Left ventricle myocardium inferior (tissue), 1 donor: ENCODE measurements around the gene CYFIP1. TPM values are rescaled to one million over a fixed set of nuclear protein-coding genes. Genes with fewer than 3 reads are reported as not detected.

Source experiments
- DNase-seq: peaks from one replicate; pipeline ENCODE4 v3.0.0-alpha.2; 2020
- H3K27ac ChIP-seq: fragments of 200-600 bp; replicated peaks from 2 replicates; pipeline ENCODE4 v1.8.0; 2021
- H3K27me3 ChIP-seq: fragments of 200-600 bp; 2 replicates; pipeline ENCODE4 v1.8.0; 2021; ENCODE audit warnings: low read depth
- H3K36me3 ChIP-seq: fragments of 200-600 bp; 2 replicates; pipeline ENCODE4 v1.8.0; 2021
- H3K4me1 ChIP-seq: fragments of 200-600 bp; 2 replicates; pipeline ENCODE4 v1.8.0; 2021
- H3K4me3 ChIP-seq: fragments of 200-600 bp; 2 replicates; pipeline ENCODE4 v1.8.0; 2021; ENCODE audit warnings: mild to moderate bottlenecking, moderate library complexity
- H3K9me3 ChIP-seq: fragments of 200-600 bp; replicated peaks from 2 replicates; pipeline ENCODE4 v1.8.0; 2021
- CTCF ChIP-seq: fragments of 200-600 bp; IDR thresholded peaks from 2 replicates; pipeline ENCODE4 v1.8.0; 2021; ENCODE audit warnings: antibody characterized with exemption, mild to moderate bottlenecking, borderline replicate concordance
- intact Hi-C: fragments of 100-400 bp; cut with micrococcal nuclease; formaldehyde crosslinking; loops from one replicate; pipeline ENCODE4 v1.11.0; 2022
- total RNA-seq: library from RNA; stranded (reverse); fragmentation: NEBNext Ultra II Directional; extraction: Animal tissue kit (Norgen Biotek cat#: 25700); gene quantifications from one replicate; pipeline ENCODE4 v1.2.1, GENCODE V29; 2021
- donor health status: DM: no; HTN: yes; CAD: no; lungs with severe emphysema.

CYFIP1 gene
- total RNA-seq, 1 donor from 2014 or later: 24.1 TPM

- intact Hi-C loops: no loop called here
- no peaks in the 10 kb centered on the region for H3K27me3 ChIP-seq
- TF ChIP-seq CTCF: no peak
- H3K4me3 ChIP-seq: no peak overlapping the region
- H3K9me3 ChIP-seq: no peaks in the 10 kb centered on the region
- DNase-seq: no peak
- peaks cover 12% of the 10 kb centered on the region for H3K4me1 ChIP-seq
- H3K36me3 ChIP-seq: peaks cover 98% of the 10 kb centered on the region
- peak overlapping the region; percentile 45 for H3K27ac ChIP-seq
Observed at GRCh38 chr15:22871481-22872086, 108.6 kb downstream of the CYFIP1 start.

GRCh38 chr15:22870865-22871264 is 109.3 kb downstream of the CYFIP1 start:
- Histone ChIP-seq H3K9me3 (no peaks in the 10 kb centered on the region), H3K27ac (no peak overlapping the region), H3K36me3 (peaks cover 98% of the 10 kb centered on the region), H3K4me3 (no peak overlapping the region), H3K4me1 (peaks cover 12% of the 10 kb centered on the region), H3K27me3 (no peaks in the 10 kb centered on the region)
- TF ChIP-seq CTCF: no peak
- intact Hi-C loops: no loop called here
- DNase-seq: no peak

GRCh38 chr15:22869856-22870255 is 110.3 kb downstream of the CYFIP1 start:
- no peaks in the 10 kb centered on the region for H3K9me3 ChIP-seq
- H3K27ac ChIP-seq: no peak overlapping the region
- no peaks in the 10 kb centered on the region for H3K27me3 ChIP-seq
- peaks cover 12% of the 10 kb centered on the region for H3K4me1 ChIP-seq
- intact Hi-C loops: no loop called here
- no peak for DNase-seq
- H3K4me3 ChIP-seq: no peak overlapping the region
- TF ChIP-seq CTCF: no peak
- H3K36me3 ChIP-seq: peaks cover 94% of the 10 kb centered on the region

- H3K4me3 ChIP-seq: no peak overlapping the region
- H3K4me1 ChIP-seq: peaks cover 13% of the 10 kb centered on the region
- DNase-seq: no peak
- TF ChIP-seq CTCF: no peak
- no peak overlapping the region for H3K27ac ChIP-seq
- H3K9me3 ChIP-seq: no peaks in the 10 kb centered on the region
- no peaks in the 10 kb centered on the region for H3K27me3 ChIP-seq
- peaks cover 92% of the 10 kb centered on the region for H3K36me3 ChIP-seq
- intact Hi-C loops: no loop called here
Observed at GRCh38 chr15:22868928-22869327, 111.2 kb downstream of the CYFIP1 start.

- Histone ChIP-seq H3K4me3 (no peak overlapping the region), H3K36me3 (peaks cover 92% of the 10 kb centered on the region), H3K4me1 (peaks cover 16% of the 10 kb centered on the region), H3K9me3 (no peaks in the 10 kb centered on the region), H3K27ac (no peak overlapping the region), H3K27me3 (no peaks in the 10 kb centered on the region)
- no peak for DNase-seq
- no peak for TF ChIP-seq CTCF
- intact Hi-C loops: no loop called here
Observed at GRCh38 chr15:22868495-22868894, 111.7 kb downstream of the CYFIP1 start.

GRCh38 chr15:22867886-22868285 is 112.3 kb downstream of the CYFIP1 start:
- Histone ChIP-seq H3K36me3 (peaks cover 92% of the 10 kb centered on the region), H3K27ac (no peak overlapping the region), H3K27me3 (no peaks in the 10 kb centered on the region), H3K4me3 (no peak overlapping the region), H3K4me1 (peaks cover 18% of the 10 kb centered on the region), H3K9me3 (no peaks in the 10 kb centered on the region)
- intact Hi-C loops: no loop called here
- no peak for DNase-seq
- TF ChIP-seq CTCF: no peak
